ENCODE results near the gene URB1. TPM values are rescaled to one million over a fixed set of nuclear protein-coding genes. Genes with fewer than 3 reads are reported as not detected.

Gene URB1
- total and polyA plus RNA-seq, 9 of the 15 experiments (the other 6 are each of a cell fraction or from before 2014, with no cell fraction given) = 0.97 to 53.6 (median 21.5) TPM

GRCh38 chr21:32278518-32279376 lies 114.1 kb downstream of the URB1 start, which contains the start of gene MIS18A (continued):
- TF ChIP-seq, protein P1, sequence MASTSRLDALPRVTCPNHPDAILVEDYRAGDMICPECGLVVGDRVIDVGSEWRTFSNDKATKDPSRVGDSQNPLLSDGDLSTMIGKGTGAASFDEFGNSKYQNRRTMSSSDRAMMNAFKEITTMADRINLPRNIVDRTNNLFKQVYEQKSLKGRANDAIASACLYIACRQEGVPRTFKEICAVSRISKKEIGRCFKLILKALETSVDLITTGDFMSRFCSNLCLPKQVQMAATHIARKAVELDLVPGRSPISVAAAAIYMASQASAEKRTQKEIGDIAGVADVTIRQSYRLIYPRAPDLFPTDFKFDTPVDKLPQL (IDR thresholded peaks at IDR 0.05; ENCODE audit: extremely low read depth, insufficient read length) = no peak
- no peak for TF ChIP-seq U2AF1 (optimal IDR thresholded peaks at IDR 0.05; ENCODE audit: low read depth, low read length)
- TF ChIP-seq, protein P2, sequence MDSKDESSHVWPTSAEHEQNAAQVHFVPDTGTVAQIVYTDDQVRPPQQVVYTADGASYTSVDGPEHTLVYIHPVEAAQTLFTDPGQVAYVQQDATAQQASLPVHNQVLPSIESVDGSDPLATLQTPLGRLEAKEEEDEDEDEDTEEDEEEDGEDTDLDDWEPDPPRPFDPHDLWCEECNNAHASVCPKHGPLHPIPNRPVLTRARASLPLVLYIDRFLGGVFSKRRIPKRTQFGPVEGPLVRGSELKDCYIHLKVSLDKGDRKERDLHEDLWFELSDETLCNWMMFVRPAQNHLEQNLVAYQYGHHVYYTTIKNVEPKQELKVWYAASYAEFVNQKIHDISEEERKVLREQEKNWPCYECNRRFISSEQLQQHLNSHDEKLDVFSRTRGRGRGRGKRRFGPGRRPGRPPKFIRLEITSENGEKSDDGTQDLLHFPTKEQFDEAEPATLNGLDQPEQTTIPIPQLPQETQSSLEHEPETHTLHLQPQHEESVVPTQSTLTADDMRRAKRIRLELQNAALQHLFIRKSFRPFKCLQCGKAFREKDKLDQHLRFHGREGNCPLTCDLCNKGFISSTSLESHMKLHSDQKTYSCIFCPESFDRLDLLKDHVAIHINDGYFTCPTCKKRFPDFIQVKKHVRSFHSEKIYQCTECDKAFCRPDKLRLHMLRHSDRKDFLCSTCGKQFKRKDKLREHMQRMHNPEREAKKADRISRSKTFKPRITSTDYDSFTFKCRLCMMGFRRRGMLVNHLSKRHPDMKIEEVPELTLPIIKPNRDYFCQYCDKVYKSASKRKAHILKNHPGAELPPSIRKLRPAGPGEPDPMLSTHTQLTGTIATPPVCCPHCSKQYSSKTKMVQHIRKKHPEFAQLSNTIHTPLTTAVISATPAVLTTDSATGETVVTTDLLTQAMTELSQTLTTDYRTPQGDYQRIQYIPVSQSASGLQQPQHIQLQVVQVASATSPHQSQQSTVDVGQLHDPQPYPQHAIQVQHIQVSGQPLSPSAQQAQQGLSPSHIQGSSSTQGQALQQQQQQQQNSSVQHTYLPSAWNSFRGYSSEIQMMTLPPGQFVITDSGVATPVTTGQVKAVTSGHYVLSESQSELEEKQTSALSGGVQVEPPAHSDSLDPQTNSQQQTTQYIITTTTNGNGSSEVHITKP (IDR thresholded peaks at IDR 0.05; ENCODE audit: partially characterized antibody) = no peak
- peak; percentile 43; the same call in 1 of the 2 replicates for TF ChIP-seq NCOA1 (IDR thresholded peaks at IDR 0.05; ENCODE audit: low read depth)
- 0 out of 2 replicates have a peak, but pooled peaks have one; percentile 5 for TF ChIP-seq JUN (IDR thresholded peaks at IDR 0.05; ENCODE audit: borderline replicate concordance, low read depth, low read length)
- TF ChIP-seq JUN (CRISPR knock-in tag; IDR thresholded peaks at IDR 0.05; ENCODE audit: borderline replicate concordance) = no peak
- peak; percentile 94 for TF ChIP-seq EGR1 (conservative IDR thresholded peaks at IDR 0.05)
- TF ChIP-seq HBP1 (CRISPR knock-in tag; IDR thresholded peaks at IDR 0.05) = peak; percentile 86
- TF ChIP-seq FOXM1 (IDR thresholded peaks at IDR 0.05; ENCODE audit: low read depth) = no peak
- no peak for TF ChIP-seq FOXM1 (CRISPR knock-in tag; IDR thresholded peaks at IDR 0.05; ENCODE audit: low read depth)
- TF ChIP-seq PATZ1 (CRISPR knock-in tag; IDR thresholded peaks at IDR 0.05; ENCODE audit: borderline replicate concordance) = no peak
- TF ChIP-seq, protein P3, sequence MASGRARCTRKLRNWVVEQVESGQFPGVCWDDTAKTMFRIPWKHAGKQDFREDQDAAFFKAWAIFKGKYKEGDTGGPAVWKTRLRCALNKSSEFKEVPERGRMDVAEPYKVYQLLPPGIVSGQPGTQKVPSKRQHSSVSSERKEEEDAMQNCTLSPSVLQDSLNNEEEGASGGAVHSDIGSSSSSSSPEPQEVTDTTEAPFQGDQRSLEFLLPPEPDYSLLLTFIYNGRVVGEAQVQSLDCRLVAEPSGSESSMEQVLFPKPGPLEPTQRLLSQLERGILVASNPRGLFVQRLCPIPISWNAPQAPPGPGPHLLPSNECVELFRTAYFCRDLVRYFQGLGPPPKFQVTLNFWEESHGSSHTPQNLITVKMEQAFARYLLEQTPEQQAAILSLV (tag; IDR thresholded peaks at IDR 0.05) = no peak
- TF ChIP-seq TEAD1 (CRISPR knock-in tag; IDR thresholded peaks at IDR 0.05) = peak in 1 of 2 experiments; percentile 27; a peak in 1 of 4 replicates
